Smooth muscle cell of bladder (primary cell): ENCODE measurements around the gene SRPRB. TPM values are rescaled to one million over a fixed set of nuclear protein-coding genes. Genes with fewer than 3 reads are reported as not detected.

Experiments
- total RNA-seq: library from RNA; depleted of rRNA; stranded (reverse); fragments of >200 nt; gene quantifications from 2 replicates; pipeline ENCODE4 v1.2.3, GENCODE V29; 2014

SRPRB gene
- 103 and 108 TPM in 2 replicates for total RNA-seq

GRCh38 chr3:133805702-133806475 lies at the start of gene SRPRB:
Gene SRPRB (plus strand): TSS chr3:133805815. CDS start chr3:133805849, 34 bp downstream.

Other genes with a start within 250 kb of the SRPRB start
- gene CDV3, start 232.1 kb upstream of the SRPRB start, total RNA-seq, result 131 and 153 TPM in 2 replicates
- 12.1 and 16.5 TPM in 2 replicates for gene TOPBP1, start 143.9 kb upstream of the SRPRB start, total RNA-seq
- gene TF, start 59.4 kb upstream of the SRPRB start, total RNA-seq, result 0.28 TPM in 2 replicates
- 0.14 and 0.37 TPM in 2 replicates for gene RAB6B, start 90.1 kb downstream of the SRPRB start, total RNA-seq
- gene SLCO2A1, start 224.1 kb downstream of the SRPRB start, total RNA-seq, result under 0.01 TPM in 2 replicates